Endothelial cell of umbilical vein (primary cell): ENCODE data around the gene DAAM1.

Source experiments
- EZH2 ChIP-seq: IDR thresholded peaks from 2 replicates; pipeline ENCODE4 v1.6.1; 2012; ENCODE audit warnings: borderline replicate concordance, low read depth, mild to moderate bottlenecking, moderate library complexity, low read length, inconsistent platforms; ENCODE audit not compliant: severe bottlenecking
- FOS ChIP-seq: IDR thresholded peaks from 2 replicates; pipeline ENCODE4 v1.6.1; 2011; ENCODE audit warnings: mild to moderate bottlenecking, low read length, moderate library complexity, borderline replicate concordance; ENCODE audit not compliant: insufficient read depth
- GATA2 ChIP-seq: IDR thresholded peaks from 2 replicates; pipeline ENCODE4 v1.7.0; 2011; ENCODE audit warnings: low read depth, mild to moderate bottlenecking, moderate library complexity, mixed read lengths, low read length; ENCODE audit not compliant: insufficient read length, insufficient read depth
- JUN ChIP-seq: IDR thresholded peaks from 2 replicates; pipeline ENCODE4 v1.6.1; 2011; ENCODE audit warnings: borderline replicate concordance, low read depth; ENCODE audit not compliant: insufficient read length, insufficient read depth
- MYC ChIP-seq: IDR thresholded peaks from one replicate; pipeline ENCODE4 v1.6.1; 2011; ENCODE audit warnings: mild to moderate bottlenecking, low read depth, low read length
- POLR2A ChIP-seq: IDR thresholded peaks from 2 replicates; pipeline ENCODE4 v1.6.1; 2012; ENCODE audit warnings: low read depth, mild to moderate bottlenecking, control low read depth, low read length
- POLR2AphosphoS5 ChIP-seq: IDR thresholded peaks from 2 replicates; pipeline ENCODE4 v1.6.1; 2012; ENCODE audit warnings: low read depth, mild to moderate bottlenecking, control low read depth, low read length, moderate library complexity; ENCODE audit not compliant: insufficient read depth
- TF ChIP-seq, protein P1 (sequence below), 2 donors: IDR thresholded peaks; 1 replicate in 1 of 2; 2 replicates in 1 of 2; pipeline ENCODE4 v1.5.1; 2011; ENCODE audit warnings: low read length in 2 of 2, mild to moderate bottlenecking in 2 of 2, moderate library complexity in 2 of 2, control low read depth in 1 of 2, inconsistent platforms in 1 of 2, low read depth in 1 of 2; ENCODE audit not compliant: insufficient read depth in 1 of 2; ENCODE audit errors: extremely low read depth in 1 of 2
- TF ChIP-seq, protein P2 (sequence below): IDR thresholded peaks from 2 replicates; pipeline ENCODE4 v1.6.1; 2011; ENCODE audit not compliant: insufficient read depth, insufficient read length

DNA sequence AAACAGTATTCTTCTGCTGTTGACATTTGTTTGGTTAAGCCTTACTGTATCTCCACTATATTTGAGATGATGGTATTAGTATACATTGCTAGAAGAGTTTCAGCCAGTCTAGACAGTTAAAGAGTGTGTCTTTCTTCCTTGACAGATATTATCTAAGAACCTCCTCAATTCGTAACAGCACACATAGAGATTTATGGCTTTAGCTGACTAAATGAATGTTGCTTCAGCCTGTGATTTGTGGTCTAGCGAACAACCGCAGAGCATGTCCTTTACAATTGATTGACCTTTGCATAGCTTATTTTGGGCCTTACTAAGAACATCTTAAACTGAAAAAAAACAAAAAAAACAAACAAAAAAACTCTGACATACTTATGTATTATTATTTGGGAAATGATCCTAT lies 122.2 kb downstream of the DAAM1 start:
- TF ChIP-seq, protein P1, sequence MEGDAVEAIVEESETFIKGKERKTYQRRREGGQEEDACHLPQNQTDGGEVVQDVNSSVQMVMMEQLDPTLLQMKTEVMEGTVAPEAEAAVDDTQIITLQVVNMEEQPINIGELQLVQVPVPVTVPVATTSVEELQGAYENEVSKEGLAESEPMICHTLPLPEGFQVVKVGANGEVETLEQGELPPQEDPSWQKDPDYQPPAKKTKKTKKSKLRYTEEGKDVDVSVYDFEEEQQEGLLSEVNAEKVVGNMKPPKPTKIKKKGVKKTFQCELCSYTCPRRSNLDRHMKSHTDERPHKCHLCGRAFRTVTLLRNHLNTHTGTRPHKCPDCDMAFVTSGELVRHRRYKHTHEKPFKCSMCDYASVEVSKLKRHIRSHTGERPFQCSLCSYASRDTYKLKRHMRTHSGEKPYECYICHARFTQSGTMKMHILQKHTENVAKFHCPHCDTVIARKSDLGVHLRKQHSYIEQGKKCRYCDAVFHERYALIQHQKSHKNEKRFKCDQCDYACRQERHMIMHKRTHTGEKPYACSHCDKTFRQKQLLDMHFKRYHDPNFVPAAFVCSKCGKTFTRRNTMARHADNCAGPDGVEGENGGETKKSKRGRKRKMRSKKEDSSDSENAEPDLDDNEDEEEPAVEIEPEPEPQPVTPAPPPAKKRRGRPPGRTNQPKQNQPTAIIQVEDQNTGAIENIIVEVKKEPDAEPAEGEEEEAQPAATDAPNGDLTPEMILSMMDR (IDR thresholded peaks at IDR 0.05; ENCODE audit: extremely low read depth in 1 of 2, insufficient read depth in 1 of 2, low read depth in 1 of 2, low read length in 2 of 2), result no peak
- TF ChIP-seq EZH2 (no peak), POLR2AphosphoS5 (no peak), JUN (no peak), POLR2A (no peak), FOS (no peak), MYC (no peak), GATA2 (no peak)
- TF ChIP-seq, protein P2, sequence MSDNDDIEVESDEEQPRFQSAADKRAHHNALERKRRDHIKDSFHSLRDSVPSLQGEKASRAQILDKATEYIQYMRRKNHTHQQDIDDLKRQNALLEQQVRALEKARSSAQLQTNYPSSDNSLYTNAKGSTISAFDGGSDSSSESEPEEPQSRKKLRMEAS, result no peak
